GM12891 (cell line): ENCODE measurements around the gene THSD4.

Experiments
- DNase-seq: peaks from one replicate; pipeline ENCODE4 v3.0.0; 2011; ENCODE audit warnings: low spot score; ENCODE audit not compliant: insufficient read length
- FAIRE-seq: peaks from 2 replicates; lab custom pipeline; 2011; peaks lifted over from hg19 to GRCh38; lab: Jason Lieb, UNC
- PAX5 ChIP-seq: IDR thresholded peaks from 2 replicates; pipeline ENCODE4 v1.6.1; 2011; ENCODE audit warnings: low read length, moderate library complexity, mild to moderate bottlenecking; ENCODE audit not compliant: insufficient read depth, severe bottlenecking
- POLR2A ChIP-seq: IDR thresholded peaks from 2 replicates; pipeline ENCODE4 v1.6.1; 2011; ENCODE audit warnings: low read depth, low read length, control low read depth
- POLR2AphosphoS5 ChIP-seq: IDR thresholded peaks from 2 replicates; pipeline ENCODE4 v1.6.1; 2011; ENCODE audit warnings: low read depth, low read length, control low read depth
- POU2F2 ChIP-seq: IDR thresholded peaks from 2 replicates; pipeline ENCODE4 v1.6.1; 2011; ENCODE audit warnings: low read depth, mild to moderate bottlenecking, control low read depth, low read length, moderate library complexity
- SPI1 ChIP-seq: IDR thresholded peaks from 2 replicates; pipeline ENCODE4 v1.6.1; 2011; ENCODE audit warnings: low read depth, low read length, control low read depth
- TAF1 ChIP-seq: IDR thresholded peaks from 2 replicates; pipeline ENCODE4 v1.6.1; 2011; ENCODE audit warnings: low read depth, low read length, control low read depth

THSD4 gene

GRCh38 chr15:71807691-71808091 lies 692.4 kb downstream of the THSD4 start:
- TF ChIP-seq POLR2AphosphoS5 (no peak), PAX5 (no peak)
- no peak for DNase-seq
- FAIRE-seq: no peak

- TF ChIP-seq POU2F2 (no peak), PAX5 (no peak), POLR2AphosphoS5 (no peak), SPI1 (no peak), TAF1 (no peak), POLR2A (no peak)
- FAIRE-seq: no peak
- no peak for DNase-seq
Observed at GRCh38 chr15:71808311-71809020, 693.2 kb downstream of the THSD4 start.

GRCh38 chr15:71809346-71809745 lies 694.1 kb downstream of the THSD4 start:
- no peak for TF ChIP-seq SPI1
- FAIRE-seq (no peak), DNase-seq (no peak)

- DNase-seq (no peak), FAIRE-seq (no peak)
Observed at GRCh38 chr15:71810256-71811035, 695.2 kb downstream of the THSD4 start, which contains the start of gene NR2E3. Gene NR2E3 (plus strand): TSS chr15:71810554. CDS start chr15:71810744, 190 bp downstream.

GRCh38 chr15:71811036-71811736 lies 695.9 kb downstream of the THSD4 start:
- FAIRE-seq: no peak
- DNase-seq: no peak
- no peak for TF ChIP-seq POU2F2
- no peak for TF ChIP-seq PAX5
- no peak for TF ChIP-seq TAF1
- TF ChIP-seq POLR2A: no peak
- TF ChIP-seq SPI1: no peak
- TF ChIP-seq POLR2AphosphoS5: no peak

More at GRCh38 chr15:71810256-71811035, 695.2 kb downstream of the THSD4 start, which contains the start of gene NR2E3:
- TF ChIP-seq POU2F2: no peak
- no peak for TF ChIP-seq PAX5
- TF ChIP-seq POLR2A: no peak
- no peak for TF ChIP-seq TAF1
- no peak for TF ChIP-seq SPI1
- no peak for TF ChIP-seq POLR2AphosphoS5

- no peak for TF ChIP-seq PAX5
- TF ChIP-seq POLR2AphosphoS5: no peak
- no peak for TF ChIP-seq TAF1
- no peak for TF ChIP-seq POLR2A
- TF ChIP-seq SPI1: no peak
- TF ChIP-seq POU2F2: no peak
- DNase-seq: no peak
- FAIRE-seq: no peak
Observed at GRCh38 chr15:71811752-71812735, 696.8 kb downstream of the THSD4 start.

GRCh38 chr15:71812966-71813722 lies 697.9 kb downstream of the THSD4 start:
- TF ChIP-seq POLR2AphosphoS5 (no peak), POU2F2 (no peak), SPI1 (no peak), TAF1 (no peak), POLR2A (no peak), PAX5 (no peak)
- FAIRE-seq (no peak), DNase-seq (no peak)

GRCh38 chr15:71813723-71814470 lies 698.6 kb downstream of the THSD4 start:
- TF ChIP-seq POU2F2: no peak
- TF ChIP-seq POLR2AphosphoS5: no peak
- no peak for TF ChIP-seq POLR2A
- TF ChIP-seq PAX5: no peak
- no peak for TF ChIP-seq SPI1
- no peak for TF ChIP-seq TAF1
- DNase-seq (no peak), FAIRE-seq (no peak)
